HG03520 (cell line): ENCODE data around the gene DCAF4.

Experiments used
- ATAC-seq: cut with Tn5 transposase; IDR thresholded peaks from one replicate; pipeline ENCODE4 v1.9.1; 2021; ENCODE audit warnings: mild to moderate bottlenecking, moderate library complexity; ENCODE audit not compliant: unreplicated experiment

DCAF4 gene, protein sequence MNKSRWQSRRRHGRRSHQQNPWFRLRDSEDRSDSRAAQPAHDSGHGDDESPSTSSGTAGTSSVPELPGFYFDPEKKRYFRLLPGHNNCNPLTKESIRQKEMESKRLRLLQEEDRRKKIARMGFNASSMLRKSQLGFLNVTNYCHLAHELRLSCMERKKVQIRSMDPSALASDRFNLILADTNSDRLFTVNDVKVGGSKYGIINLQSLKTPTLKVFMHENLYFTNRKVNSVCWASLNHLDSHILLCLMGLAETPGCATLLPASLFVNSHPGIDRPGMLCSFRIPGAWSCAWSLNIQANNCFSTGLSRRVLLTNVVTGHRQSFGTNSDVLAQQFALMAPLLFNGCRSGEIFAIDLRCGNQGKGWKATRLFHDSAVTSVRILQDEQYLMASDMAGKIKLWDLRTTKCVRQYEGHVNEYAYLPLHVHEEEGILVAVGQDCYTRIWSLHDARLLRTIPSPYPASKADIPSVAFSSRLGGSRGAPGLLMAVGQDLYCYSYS

DNA sequence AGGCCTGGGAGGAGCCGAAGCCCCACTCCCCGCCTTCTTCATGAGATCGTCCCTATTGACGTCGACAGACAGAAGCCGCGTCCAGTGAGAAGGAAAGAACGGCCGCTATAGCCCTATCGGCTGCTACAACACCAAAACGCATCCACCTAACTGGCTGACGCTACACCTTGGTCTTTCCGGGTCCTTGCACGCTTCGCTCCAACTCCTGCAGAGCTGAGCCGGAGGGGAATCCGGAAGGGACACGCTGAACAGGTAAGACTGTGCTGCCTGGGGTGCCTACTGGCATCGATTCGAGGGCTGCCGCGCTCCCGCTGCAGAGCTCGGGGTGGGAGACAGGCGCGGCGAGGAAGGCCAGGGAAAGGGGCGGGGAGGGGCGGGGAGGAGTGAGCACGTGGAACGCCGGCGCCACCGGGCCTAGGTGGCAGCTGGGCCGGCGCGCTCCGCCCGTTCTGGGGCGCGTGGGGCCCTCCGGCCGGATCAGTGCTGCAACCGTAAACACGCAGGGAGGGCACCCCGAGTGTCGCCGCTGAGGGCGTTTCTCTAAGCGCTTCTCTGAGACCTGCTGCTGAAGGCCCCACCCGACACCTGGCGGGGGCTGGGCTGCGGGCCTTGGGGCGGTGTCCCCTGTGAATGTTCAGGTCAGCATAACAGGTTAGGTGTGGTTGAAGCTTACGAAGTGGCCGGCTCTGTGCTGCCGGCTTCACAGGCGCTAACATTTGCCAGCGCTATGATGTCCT, at the start of gene DCAF4:
Gene DCAF4, plus strand, starts transcription at position 173 of the 737 bp plus-strand sequence. CDS start 11,515 bp downstream, outside the sequence.
- peak; percentile 92 for ATAC-seq

DNA sequence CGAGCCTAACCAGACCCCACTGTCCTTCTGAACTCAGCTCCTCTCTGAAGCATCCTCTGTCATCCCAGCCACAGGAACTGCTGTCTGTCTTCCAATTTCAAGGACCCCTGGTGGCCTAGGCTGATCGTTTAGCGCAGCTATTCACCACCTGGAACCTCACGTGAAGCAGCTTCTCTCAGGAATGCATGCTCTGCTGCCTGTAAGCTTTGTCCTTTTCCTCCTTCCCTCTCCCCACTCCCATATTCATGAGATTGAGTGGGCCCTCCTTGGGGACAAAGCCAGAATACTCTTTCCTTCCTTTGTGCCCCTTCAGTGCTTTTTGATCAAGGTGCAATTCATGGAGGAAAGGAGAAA, 49.6 kb upstream of the DCAF4 start:
- ATAC-seq, result no peak

DNA sequence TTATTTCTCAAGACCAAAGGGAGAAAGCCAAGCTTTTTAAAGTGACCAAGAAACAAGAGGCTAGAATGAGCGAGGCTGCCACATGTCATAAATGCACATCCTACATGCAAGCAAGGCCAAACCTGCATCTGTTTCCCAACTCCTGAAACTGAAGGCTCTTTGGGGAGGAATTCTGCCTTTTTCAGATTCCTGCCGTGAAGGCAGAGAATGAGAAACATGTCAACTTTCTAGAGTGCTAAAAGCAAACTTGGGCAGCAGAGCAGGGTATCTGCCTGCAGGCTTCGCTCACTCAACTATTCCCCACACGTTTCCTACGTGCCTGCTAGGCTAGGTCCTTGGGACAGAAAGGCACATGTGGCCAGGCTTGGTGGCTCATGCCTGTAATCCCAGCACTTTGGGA, 47.5 kb upstream of the DCAF4 start:
- no peak for ATAC-seq

DNA sequence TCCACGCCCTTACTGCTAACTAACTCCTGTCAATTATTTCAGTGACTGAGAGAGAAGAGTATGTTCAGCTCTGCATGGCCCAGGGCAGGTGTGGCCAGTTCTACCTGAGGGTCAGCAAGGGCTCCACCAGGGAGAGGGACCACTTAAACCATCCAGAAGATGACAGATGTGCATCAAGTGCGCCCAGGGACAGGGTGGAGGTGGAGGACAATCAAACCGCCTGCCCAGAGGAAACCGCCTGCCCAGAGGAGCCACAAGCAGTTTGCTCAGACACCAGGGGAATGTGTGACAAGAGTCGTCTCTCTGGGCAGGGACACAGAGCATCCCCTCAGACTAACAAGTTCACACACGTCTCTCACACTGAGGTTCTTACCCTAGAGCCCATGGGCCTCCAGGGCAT, 46.8 kb upstream of the DCAF4 start:
- no peak for ATAC-seq

DNA sequence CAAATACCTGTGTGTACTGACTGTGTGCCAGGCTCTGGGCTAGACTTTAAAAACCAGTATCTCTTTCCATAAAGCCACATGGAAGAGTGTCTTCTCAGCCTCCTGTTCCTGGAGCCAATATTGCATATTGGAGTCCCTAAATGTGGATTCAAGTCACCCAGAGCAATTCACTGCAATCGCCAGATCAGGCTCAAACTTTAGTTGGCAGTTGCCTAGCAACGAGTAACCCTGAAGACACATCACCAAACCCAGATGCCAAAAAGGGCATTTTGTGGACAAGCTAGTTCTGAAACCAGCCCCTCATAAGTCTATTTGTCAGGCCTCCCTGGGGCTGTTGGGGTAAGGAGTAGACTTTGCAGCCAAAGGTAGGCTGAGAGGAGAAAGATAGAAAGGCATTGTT, 46.1 kb upstream of the DCAF4 start:
- ATAC-seq, result no peak

DNA sequence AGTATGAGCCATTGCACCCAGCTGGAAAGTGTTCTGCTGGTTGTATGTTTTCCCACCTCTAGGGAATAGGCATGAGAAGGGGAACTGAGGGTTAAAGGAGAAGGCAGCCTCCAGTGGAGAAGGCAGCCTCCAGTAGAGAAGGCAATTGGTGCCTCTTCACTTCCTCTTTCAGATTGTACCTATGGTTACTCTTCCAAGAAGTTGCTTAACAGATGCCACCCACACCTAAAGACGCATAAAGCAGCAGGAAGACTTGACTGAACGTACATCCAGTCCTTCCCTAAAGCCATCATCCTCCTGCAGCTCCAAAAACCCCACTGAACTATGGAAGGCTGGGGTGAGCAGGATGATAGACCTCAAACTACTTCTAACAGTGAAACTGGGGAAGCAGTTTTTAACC, 45.4 kb upstream of the DCAF4 start:
- no peak for ATAC-seq

DNA sequence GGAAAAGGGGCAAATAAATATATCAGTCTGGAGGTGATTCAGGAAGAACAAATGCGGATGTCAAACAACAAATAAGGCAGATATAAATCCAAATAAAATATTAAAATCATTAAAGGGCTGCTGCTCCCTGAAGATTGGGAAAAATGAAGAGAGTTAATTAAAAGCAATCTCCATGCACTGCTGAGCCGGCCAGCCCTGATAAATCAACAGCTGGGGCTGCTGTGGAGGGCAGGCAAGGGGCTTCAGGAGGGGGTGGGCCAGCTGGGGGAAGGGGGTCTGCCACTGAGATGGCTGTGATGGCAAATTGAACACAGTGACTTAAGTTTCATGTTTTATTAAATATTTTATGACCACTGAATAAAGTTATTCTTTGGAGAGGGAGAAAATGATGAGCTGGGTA, 44.7 kb upstream of the DCAF4 start:
- ATAC-seq, result no peak

DNA sequence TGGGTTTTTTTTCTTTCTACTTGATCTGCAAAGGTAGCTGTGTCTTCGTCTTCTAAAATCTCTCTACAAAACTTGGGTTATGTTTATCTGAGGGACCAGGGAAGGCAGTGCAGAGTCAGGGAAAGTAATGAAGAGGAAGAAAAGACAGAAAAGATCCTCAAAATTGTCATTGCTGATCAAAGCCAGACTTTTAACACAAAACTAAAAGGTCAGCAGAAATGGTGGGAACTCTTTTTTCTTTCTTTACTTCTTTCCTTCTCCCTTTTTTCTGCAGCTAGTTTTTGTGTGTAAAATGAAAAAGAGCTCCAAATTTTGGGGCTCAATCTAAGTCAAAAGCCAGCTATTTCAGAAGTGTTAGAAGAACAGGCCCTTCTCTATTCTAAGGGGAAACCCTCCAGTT, 44.2 kb upstream of the DCAF4 start:
- ATAC-seq, result no peak

DNA sequence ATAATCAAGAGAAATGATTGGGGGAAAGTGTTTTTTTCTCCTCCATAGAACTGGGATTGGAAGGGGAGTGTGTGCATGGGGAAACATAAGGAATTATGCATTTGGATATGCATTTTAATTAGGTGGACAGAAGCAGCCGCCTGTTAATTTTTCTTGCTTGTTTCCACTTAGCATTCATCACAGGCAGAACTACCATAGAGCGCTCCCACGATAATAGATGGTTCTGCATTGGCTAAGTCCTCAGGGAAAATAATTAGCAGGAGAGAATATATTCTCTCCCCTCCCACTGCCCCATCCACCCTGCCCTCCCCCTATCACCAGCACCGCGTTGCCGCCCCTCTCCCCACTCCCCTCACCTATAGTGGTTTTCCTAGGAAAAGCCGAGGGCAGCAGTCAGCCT, 43.8 kb upstream of the DCAF4 start:
- no peak for ATAC-seq

DNA sequence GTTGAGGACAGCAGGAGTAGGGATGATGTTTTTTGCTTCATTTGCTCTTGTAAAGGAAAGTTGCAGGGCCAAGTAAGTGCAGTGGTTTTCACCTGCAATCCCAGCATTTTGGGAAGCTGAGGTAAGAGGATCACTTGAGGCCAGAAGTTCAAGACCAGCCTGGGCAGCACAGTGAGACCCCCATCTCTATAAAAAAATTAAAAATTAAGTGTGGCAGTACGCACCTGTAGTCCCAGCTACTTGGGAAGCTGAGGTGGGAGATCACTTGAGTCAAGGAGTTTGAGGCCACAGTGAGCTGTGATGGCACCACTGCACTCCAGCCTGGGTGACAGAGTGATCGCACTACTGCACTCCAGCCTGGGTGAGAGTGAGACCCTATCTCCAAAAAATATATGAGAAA, 43.2 kb upstream of the DCAF4 start:
- ATAC-seq, result no peak

DNA sequence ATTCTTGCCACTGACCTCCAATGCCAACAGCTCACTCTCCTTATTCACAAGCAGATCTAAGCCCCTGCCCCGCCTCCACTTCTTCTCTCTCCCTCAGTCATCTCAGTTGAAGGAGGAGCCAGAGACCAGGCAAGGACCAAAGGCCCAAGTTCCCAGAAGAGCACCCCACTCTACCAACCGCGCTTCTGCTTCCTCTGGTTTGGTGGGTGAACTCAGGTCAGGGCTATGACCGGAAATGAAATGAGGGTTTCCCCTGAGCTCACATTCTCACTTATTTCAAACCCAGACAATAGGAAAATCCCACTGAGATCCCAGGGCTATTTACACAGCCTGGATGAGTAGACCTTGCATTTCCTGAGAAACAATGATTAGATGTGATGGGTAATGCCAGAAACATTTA, 42.3 kb upstream of the DCAF4 start:
- no peak for ATAC-seq

DNA sequence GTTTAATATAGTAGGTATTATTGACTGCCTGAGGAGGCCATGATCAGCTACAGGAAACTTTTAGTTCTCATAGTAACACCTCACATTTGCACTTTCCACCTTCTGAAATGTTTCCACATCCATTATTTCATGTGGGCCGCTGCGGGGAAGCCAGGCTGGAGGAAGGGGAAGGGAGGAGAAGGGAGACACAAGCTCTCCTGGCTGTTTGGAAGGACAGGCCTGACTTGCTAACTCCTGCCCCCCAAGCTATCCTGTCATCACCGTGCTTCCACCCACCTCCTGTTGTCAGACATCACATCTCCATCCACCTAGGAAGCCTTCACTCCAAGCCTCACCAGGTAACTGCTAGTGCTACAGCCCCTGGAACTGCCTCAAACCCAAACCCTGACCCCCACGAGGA, 41.9 kb upstream of the DCAF4 start:
- ATAC-seq, result no peak

DNA sequence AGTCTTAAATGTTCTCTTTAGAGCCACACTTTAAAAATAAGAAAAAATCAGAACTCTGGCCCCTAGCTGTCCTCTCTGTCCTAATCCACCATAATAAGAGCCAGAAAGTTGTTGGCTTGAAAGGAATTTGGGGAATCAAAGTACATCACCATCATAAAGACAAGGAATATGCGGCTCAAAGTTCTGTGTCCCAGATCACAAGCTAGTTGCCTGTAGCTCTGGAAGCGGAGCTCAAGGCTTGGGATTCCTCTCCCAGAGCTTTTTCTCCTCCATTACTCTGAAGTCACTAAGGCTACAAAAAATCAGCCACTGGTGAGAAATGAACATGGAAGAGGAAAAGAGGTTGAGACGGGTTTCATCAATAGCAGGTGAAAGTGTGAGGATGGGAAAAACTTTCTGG, 38.8 kb upstream of the DCAF4 start:
- no peak for ATAC-seq

DNA sequence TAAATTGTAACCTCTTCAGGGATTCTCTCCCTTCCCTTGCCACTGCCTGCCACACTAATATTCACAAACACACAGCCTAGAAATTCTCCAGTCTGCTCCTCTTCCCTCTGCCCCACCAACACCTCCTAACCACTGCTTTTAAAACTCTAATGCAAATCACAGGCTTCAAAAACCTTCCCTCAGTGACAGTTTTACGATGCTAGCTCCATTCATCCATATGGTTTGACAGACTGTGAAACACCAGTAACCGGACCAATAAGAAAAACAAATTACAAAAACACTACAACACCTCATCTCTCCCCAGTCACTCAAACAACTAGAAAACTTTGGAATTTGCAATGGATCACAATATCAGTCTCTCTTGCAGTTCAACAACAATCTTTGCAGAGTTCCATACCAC, 38.1 kb upstream of the DCAF4 start:
- no peak for ATAC-seq

DNA sequence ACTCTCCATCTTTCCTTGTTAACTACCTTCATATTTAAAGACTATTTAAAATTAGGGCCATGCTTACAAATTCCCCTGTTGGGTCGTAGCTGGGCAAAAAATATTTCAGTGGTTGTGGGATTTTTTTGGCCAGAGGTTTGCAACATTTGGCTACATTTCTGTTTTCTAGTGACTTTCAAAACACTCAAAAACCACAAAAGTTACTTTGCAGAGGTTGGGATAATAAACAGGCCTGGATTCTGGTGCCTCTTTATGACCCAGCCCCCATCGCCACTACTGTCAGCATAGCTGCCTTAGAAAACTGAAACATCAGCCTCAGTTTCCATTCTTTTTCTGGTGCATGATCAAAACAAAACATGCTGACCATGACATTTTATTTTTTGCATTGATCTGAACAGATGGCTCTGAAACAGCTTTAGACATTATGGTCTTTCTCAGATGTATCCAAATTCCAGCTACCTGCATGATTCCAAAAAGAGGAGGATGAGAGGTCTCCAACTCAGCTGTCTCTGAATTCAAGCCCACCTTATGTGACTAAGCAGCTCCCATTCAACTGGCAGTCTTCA, 37.5 kb upstream of the DCAF4 start:
- ATAC-seq, result no peak

DNA sequence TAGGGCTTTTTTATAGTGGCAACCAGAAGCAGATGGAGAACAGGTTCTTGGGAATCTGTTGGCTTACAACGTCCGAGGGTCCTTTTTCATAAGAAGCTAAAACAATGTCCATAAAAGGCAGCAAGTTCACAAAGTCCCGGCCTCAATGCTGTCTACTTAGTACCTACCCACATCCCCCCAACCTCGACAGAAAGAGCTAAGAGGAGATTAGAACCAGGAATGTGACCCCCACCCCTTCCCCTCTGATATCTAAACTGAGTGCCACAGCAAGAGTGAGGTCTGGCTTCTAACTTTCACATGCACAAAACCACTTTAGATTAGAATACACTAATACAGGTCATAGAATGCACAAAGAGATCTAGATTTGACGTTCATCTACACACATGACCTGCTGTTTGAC, 36.9 kb upstream of the DCAF4 start:
- ATAC-seq, result no peak

DNA sequence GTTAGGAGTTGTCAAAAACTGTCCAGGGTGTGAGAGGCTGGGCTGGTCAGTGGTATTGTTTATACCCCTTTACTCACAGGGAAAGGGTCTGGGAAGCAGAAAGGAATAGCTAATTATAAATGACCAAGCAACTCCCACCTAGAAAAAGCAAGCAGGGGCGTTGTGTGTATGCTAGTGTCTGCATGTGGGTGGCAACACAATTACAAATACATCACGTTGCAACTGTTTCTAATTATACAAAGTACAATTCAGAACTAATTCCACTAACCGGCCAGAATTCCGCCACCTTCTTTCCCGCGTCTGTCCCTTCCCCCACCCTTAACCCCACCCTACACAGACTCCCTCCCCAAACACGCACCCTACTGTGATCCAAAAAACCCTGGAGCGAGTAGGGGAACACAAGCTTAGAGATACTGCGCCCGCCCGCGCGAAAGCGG, 34.6 kb upstream of the DCAF4 start:
- ATAC-seq, result no peak

DNA sequence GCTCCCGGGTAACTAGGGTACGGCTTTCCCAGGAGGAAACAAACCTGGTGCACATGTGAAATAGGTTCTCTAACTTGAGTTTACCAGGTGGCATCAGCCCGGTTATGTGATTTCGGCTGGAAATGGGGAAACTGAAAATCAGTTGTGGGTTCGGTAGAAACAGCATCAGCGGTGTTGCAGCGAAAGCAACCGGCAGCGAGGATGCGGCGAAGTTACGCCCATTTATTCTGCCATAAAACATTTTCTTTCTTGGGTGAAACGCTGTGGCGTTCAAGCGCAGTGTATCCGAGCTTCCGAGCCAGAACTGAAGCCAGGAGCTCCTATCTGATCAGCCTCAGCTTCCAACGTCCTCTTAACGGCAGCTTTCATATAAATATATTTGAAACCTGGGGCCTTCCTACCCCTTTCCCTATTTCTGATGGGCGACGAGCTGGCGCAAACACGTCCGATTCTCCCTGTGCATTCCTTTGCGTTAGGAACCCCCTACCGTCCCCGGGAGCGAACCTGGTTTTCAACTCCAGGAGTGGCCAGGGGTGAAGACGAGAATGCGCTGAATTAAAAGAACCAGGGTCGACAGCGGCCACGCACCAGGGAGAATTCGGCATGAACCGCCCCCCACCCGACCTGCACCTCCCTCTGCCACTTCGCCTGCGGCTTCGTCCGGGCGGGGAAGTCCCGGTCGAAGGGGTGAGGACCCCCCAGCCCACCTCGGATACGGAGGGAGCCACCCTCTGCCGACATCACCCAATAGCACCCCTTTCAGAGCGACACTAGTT, 34.0 kb upstream of the DCAF4 start:
- no peak for ATAC-seq

DNA sequence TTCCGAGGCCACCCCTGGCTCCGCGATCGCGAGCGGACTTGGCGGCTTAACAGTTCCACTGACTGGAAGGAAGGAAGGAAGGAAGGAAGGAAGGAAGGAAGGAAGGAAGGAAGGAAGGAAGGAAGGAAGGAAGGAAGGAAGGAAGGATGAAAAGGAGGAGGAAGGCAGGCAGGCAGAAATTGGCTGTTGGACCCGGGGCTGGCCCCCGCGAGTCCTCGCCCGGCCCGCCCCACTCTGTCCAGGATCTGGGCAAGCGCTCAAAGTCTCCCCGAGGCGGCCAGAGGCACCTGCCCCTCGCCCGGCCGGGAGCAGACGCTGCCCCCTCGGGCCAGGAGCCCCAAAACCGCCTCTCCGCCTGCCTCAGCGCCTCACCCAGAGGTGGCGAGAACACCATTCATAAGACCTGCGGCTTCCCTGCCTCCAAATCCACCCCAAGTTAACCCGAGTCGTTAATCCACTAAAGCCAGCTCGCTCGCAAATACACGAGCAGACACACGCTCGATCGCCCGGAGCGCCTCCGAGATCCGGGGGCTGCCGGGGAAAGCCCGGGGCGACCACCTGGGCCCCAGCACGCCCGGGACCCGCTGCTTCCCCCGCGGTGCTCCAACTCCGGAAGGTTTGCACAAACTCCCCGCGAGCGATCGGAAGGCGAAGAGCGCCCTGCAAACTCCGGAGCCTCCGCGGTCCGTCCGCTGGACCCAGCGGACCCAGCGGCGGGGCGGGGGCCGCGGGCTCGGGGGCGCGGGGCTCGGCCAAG, 33.2 kb upstream of the DCAF4 start:
- ATAC-seq, result peak; percentile 7

DNA sequence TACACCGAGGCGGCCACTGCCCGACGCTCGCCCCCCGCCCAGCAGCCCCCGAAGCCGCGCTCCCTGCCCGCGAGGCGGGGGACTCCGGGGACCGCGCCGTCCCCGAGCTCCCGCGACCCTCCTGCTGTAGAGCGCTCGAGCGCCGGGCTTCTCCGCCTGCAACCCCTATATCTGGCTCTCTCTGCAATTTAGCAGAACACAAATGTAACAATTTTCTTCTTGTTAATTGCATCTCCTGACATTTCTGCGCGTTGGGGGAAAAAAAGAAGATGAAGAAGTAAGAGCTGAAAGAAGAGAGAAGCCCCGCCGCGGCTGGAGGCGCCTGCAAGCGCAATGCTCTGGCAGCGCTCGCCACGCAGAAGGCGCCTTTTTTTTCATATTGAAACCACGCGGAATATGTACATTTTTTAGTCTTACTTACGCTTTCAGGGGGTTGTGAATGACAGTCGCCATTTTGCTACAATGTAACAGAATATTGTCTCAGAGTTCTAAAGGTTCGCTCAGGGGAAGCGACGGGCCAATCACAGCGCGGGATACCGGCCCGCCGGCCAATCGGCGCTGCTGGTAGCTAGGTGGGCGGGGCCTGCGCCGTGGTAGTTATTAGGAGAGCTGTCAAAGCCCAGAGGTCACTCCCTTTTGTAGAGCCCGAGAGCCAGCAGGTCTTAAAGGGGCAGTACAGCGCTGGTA, 32.5 kb upstream of the DCAF4 start, which contains the start of gene DPF3:
Gene DPF3, minus strand, starts transcription at position 466 of the 687 bp plus-strand sequence. Its CDS starts 13 bp downstream, at position 453.
- peak; percentile 93 for ATAC-seq
